Measurements from ENCODE around the gene FXYD5. TPM values are rescaled to one million over a fixed set of nuclear protein-coding genes. Genes with fewer than 3 reads are reported as not detected.

Gene FXYD5
- total and polyA plus RNA-seq, 9 of the 15 experiments (the other 6 are each of a cell fraction or from before 2014, with no cell fraction given): 104 to 537 (median 174) TPM

- TF ChIP-seq CTBP1 (IDR thresholded peaks at IDR 0.05; ENCODE audit: borderline replicate concordance): peak; percentile 52; the same call in 1 of the 2 replicates
- peak; percentile 77; the same call in 1 of the 2 replicates for TF ChIP-seq ZNF324 (CRISPR knock-in tag; IDR thresholded peaks at IDR 0.05)
- peak; percentile 88; the same call in 1 of the 2 replicates for TF ChIP-seq KDM2B (CRISPR knock-in tag; IDR thresholded peaks at IDR 0.05)
- no peak for TF ChIP-seq ZNF174 (CRISPR knock-in tag; IDR thresholded peaks at IDR 0.05)
- peak; percentile 91 for TF ChIP-seq IFI16 (CRISPR knock-in tag; IDR thresholded peaks at IDR 0.05)
- peak; percentile 81 for TF ChIP-seq TEAD4 (IDR thresholded peaks at IDR 0.05; ENCODE audit: low read length)
- TF ChIP-seq TEAD4 (CRISPR knock-in tag; IDR thresholded peaks at IDR 0.05; ENCODE audit: borderline replicate concordance): peak; percentile 93
- no peak for TF ChIP-seq ZBTB8A (IDR thresholded peaks at IDR 0.05; ENCODE audit: partially characterized antibody)
- TF ChIP-seq CBX3 (IDR thresholded peaks at IDR 0.05; ENCODE audit: borderline replicate concordance in 1 of 2, low read length in 2 of 2): peak in 1 of 2 experiments; percentile 77; a peak in 1 of 3 replicates
- peak; percentile 85; the same call in 1 of the 2 replicates for TF ChIP-seq HOXB6 (CRISPR knock-in tag; IDR thresholded peaks at IDR 0.05; ENCODE audit: borderline replicate concordance)
- peak; percentile 83 for TF ChIP-seq MTA1 (IDR thresholded peaks at IDR 0.05; ENCODE audit: borderline replicate concordance)
- TF ChIP-seq ZNF121 (CRISPR knock-in tag; conservative IDR thresholded peaks at IDR 0.05): no peak
- TF ChIP-seq SOX6 (IDR thresholded peaks at IDR 0.05): peak; percentile 35; the same call in 1 of the 2 replicates
- peak; percentile 42 for TF ChIP-seq PKNOX1 (IDR thresholded peaks at IDR 0.05)
- TF ChIP-seq ZBTB43 (CRISPR knock-in tag; IDR thresholded peaks at IDR 0.05): no peak
- 0 out of 2 replicates have a peak, but pooled peaks have one; percentile 9 for TF ChIP-seq ADNP (tag; IDR thresholded peaks at IDR 0.05)
- peak; percentile 64 for TF ChIP-seq ZEB2 (IDR thresholded peaks at IDR 0.05)
- no peak for TF ChIP-seq ZHX1 (conservative IDR thresholded peaks at IDR 0.05; ENCODE audit: low read length)
- peak; percentile 73; the same call in 1 of the 2 replicates for TF ChIP-seq LEF1 (IDR thresholded peaks at IDR 0.05)
- TF ChIP-seq KLF10 (CRISPR knock-in tag; IDR thresholded peaks at IDR 0.05): peak; percentile 83
- peak; percentile 94 for TF ChIP-seq HIVEP1 (CRISPR knock-in tag; IDR thresholded peaks at IDR 0.05)
- peak; percentile 99 for TF ChIP-seq ZNF583 (CRISPR knock-in tag; IDR thresholded peaks at IDR 0.05)
- TF ChIP-seq ATF4 (CRISPR knock-in tag; IDR thresholded peaks at IDR 0.05): peak; percentile 82
- TF ChIP-seq NUFIP1 (IDR thresholded peaks at IDR 0.05; ENCODE audit: partially characterized antibody): peak; percentile 82
Observed at GRCh38 chr19:35204799-35205732, 50.5 kb downstream of the FXYD5 start (continued).
